VCaP (cell line): ENCODE data around the gene THRSP.
"Not testable (repeated sequence)": the region's sequence is repeated elsewhere in the genome, so short reads cannot be mapped to it uniquely, and the experiment has no call there.

Source experiments
- H3K27ac ChIP-seq: fragments of 450-650 bp; 2 replicates; pipeline ENCODE4 v1.5.1; 2017
- TF ChIP-seq, protein P1 (sequence below): fragments of 450-650 bp; conservative IDR thresholded peaks from 2 replicates; pipeline ENCODE4 v1.5.1; 2017; ENCODE audit warnings: mild to moderate bottlenecking, moderate library complexity

THRSP gene

DNA sequence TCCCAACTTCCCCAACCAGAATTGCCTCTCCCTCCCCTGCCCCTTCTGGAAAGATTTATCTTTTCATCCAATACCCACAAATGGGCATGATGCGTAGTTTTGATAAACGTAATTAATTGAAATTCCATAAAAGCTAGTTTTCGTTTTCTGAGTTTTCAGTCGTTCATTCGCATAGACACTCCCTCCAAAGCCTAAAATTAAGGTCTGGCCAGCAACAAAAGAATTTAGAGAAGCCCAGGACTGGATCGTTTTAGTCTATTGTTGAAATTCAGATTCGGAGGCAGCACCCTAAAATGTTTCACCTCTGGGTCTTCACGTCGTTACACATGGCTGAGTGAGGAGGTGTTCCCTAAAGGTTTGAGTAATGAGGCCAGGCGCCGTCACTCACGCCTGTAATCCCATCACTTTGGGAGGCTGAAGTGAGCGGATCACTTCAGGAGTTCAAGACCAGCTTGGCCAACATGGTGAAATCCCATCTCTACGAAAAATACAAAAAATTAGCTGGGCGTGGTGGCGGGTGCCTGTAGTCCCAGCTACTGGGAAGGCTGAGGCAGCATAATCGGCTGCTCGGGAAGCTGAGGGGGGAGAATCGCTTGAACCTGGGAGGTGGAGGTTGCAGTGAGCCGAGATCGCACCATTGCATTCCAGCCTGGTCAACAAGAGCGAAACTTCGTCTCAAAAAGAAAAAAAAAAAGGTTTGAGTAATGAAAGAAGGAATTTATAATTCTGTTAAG, 16.6 kb downstream of the THRSP start:
- H3K27ac ChIP-seq = peak overlapping the region; percentile 92
- TF ChIP-seq, protein P1, sequence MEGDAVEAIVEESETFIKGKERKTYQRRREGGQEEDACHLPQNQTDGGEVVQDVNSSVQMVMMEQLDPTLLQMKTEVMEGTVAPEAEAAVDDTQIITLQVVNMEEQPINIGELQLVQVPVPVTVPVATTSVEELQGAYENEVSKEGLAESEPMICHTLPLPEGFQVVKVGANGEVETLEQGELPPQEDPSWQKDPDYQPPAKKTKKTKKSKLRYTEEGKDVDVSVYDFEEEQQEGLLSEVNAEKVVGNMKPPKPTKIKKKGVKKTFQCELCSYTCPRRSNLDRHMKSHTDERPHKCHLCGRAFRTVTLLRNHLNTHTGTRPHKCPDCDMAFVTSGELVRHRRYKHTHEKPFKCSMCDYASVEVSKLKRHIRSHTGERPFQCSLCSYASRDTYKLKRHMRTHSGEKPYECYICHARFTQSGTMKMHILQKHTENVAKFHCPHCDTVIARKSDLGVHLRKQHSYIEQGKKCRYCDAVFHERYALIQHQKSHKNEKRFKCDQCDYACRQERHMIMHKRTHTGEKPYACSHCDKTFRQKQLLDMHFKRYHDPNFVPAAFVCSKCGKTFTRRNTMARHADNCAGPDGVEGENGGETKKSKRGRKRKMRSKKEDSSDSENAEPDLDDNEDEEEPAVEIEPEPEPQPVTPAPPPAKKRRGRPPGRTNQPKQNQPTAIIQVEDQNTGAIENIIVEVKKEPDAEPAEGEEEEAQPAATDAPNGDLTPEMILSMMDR = no peak

DNA sequence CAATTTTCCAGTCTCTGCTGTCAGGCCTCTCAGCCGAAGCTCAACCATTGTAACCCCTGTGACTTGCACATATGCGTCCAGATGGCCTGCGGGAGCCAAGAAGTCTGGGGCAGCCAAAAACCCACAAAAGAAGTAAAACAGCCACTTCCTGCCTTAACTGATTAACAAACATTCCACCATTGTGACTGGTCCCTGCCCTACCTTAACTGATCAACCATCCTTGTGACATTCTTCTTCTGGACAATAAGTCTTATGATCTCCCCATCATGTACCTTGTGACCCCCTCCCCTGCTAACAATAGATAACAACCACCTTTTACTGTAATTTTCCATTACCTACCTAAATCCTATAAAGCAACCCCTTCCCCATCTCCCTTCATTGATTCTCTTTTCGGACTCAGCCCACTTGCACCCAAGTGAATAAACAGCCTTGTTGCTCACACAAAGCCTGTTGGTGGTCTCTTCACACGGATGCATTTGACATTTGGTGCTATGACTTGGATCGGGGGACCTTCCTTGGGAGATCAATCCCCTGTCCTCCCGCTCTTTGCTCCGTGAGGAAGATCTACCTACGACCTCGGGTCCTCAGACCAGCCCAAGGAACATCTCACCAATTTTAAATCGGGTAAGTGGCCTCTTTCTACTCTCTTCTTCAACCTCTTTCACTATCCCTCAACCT, 17.3 kb downstream of the THRSP start:
- no peak overlapping the region for H3K27ac ChIP-seq
- TF ChIP-seq, protein P1 = no peak

DNA sequence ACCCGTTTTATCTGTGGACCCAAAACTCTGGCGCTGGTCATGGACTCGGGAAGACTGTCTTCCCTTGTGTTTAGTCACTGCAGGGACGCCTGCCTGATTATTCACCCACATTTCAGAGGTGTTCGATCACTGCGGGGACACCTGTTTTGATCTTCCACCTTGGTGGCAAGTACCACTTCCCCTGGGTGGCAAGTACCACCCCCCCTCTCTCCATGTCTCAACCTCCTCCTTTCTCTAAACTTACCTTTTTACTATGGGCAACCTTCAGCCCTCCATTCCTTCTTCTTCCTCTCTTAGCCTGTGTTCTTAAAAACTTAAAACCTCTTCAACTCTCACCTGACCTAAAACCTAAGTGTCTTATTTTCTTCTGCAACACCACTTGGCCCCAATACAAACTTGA, 17.9 kb downstream of the THRSP start:
- TF ChIP-seq, protein P1 = no peak
- no peak overlapping the region for H3K27ac ChIP-seq

DNA sequence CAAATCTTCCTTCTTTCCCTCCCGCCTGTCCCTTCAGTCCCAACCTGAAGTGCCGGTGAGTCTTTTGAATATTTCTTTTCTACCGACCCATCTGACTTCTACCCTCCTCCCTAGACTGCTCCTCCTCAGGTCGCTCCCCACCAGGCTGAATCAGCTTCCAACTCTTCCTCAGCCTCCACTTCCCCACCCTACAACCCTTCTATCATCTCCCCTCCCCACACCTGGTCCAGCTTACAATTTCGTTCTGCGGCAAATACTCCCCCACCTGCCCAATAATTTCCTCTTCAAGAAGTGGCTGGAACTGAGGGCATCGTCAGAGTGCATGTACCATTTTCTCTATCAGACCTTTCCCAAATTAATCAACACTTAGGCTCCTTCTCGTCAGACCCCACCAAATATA, 18.5 kb downstream of the THRSP start:
- no peak overlapping the region for H3K27ac ChIP-seq
- TF ChIP-seq, protein P1 = no peak

DNA sequence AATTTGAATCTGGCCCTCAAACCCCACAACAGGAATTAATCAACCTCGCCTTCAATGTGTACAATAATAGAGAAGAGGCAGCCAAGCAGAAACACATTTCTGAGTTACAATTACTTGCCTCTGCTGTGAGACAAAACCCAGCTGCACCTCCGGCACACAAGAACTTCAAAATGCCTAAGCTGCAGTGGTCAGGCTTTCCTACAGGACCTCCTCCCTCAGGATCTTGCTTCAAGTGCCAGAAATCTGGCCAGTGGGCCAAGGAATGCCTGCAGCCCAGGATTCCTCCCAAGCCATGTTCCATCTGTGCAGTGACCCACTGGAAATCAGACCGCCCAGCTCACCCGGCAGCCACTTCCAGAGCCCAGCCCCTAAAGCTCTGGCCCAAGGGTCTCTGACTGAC, 19.4 kb downstream of the THRSP start:
- TF ChIP-seq, protein P1 = no peak
- H3K27ac ChIP-seq = no peak overlapping the region

DNA sequence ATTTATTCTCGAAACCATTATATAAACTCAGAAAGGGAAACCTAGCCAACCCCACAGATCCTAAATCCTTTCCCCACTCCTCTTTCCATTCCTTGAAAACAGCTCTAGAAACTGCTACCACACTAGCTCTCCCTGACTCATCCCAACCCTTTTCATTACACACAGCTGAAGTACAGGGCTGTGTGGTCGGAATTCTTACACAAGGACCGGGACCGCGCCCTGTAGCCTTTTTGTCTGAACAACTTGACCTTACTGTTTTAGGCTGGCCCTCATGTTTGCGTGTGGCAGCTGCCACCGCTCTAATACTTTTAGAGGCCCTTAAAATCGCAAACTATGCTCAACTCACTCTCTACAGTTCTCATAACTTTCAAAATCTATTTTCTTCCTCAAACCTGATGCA, 20.8 kb downstream of the THRSP start:
- H3K27ac ChIP-seq = not testable (repeated sequence)

DNA sequence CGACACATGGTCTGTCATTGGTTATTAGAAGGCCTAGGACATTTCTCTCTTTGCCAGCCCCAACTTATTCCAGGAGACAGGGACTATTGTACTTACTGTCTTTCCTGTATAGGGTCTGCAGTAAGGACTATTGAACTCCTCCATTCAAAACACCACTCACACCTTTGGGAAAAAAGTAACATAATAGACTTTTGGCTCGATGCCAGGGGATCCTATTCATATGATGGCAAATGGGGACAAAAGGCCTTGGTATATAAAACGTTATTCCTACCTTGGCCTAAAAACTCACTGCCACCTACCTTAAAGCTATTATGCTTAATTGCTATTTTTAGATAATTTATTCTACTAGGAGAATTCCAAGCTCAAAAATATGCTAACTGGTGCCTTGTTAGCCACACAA, 22.3 kb downstream of the THRSP start:
- H3K27ac ChIP-seq = no peak overlapping the region
- TF ChIP-seq, protein P1 = no peak

DNA sequence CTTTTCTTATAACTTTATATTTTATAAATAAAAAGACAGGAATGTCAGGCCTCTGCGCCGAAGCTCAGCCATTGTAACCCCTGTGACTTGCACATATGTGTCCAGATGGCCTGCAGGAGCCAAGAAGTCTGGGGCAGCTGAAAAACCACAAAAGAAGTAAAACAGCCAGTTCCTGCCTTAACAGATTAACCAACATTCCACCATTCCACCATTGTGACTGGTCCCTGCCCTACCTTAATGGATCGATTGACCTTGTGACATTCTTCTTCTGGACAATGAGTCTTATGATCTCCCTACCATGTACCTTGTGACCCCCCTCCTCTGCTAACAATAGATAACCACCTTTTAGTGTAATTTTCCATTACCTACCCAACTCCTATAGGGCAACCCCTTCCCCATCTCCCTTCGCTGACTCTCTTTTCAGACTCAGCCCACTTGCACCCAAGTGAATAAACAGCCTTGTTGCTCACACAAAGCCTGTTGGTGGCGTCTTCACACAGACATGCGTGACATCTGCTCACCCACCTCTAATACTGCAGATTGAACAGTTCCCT, 22.9 kb downstream of the THRSP start:
- not testable (repeated sequence) for H3K27ac ChIP-seq
